Inferior parietal cortex (tissue), 1 donor: ENCODE results near the gene ZNF730.
"Not testable (repeated sequence)": the region's sequence is repeated elsewhere in the genome, so short reads cannot be mapped to it uniquely, and the experiment has no call there.

Source experiments
- DNase-seq: peaks from one replicate; pipeline ENCODE4 v3.0.0-alpha.2; 2016; ENCODE audit errors: extremely low spot score

ZNF730 gene

GRCh38 chr19:23116802-23117571 lies at the start of gene ZNF730:
Gene ZNF730, plus strand, starts transcription at chr19:23117025. Its CDS starts 149 bp downstream, at chr19:23117174.
- DNase-seq = peak; percentile 8

GRCh38 chr19:23070353-23071146 lies 46.3 kb upstream of the ZNF730 start:
- DNase-seq = no peak

GRCh38 chr19:23071147-23071511 lies 45.7 kb upstream of the ZNF730 start:
- no peak for DNase-seq

- DNase-seq = peak; percentile 3
Measured at GRCh38 chr19:23075031-23075733, 41.6 kb upstream of the ZNF730 start.

GRCh38 chr19:23077776-23078175 lies 39.0 kb upstream of the ZNF730 start:
- not testable (repeated sequence) for DNase-seq

GRCh38 chr19:23093832-23094231 lies 23.0 kb upstream of the ZNF730 start:
- DNase-seq = no peak

GRCh38 chr19:23095418-23095817 lies 21.4 kb upstream of the ZNF730 start:
- DNase-seq = no peak

- DNase-seq = no peak
Measured at GRCh38 chr19:23098286-23098685, 18.5 kb upstream of the ZNF730 start.

GRCh38 chr19:23098988-23099387 lies 17.8 kb upstream of the ZNF730 start:
- DNase-seq = no peak

GRCh38 chr19:23099966-23100365 lies 16.9 kb upstream of the ZNF730 start:
- no peak for DNase-seq

GRCh38 chr19:23101241-23101640 lies 15.6 kb upstream of the ZNF730 start:
- DNase-seq = no peak

GRCh38 chr19:23118400-23118799 lies 1.6 kb downstream of the ZNF730 start:
- DNase-seq = no peak

GRCh38 chr19:23134211-23134610 lies 17.4 kb downstream of the ZNF730 start:
- not testable (repeated sequence) for DNase-seq

GRCh38 chr19:23145617-23146415 lies 29.0 kb downstream of the ZNF730 start:
- no peak for DNase-seq

GRCh38 chr19:23160766-23161165 lies 43.9 kb downstream of the ZNF730 start:
- no peak for DNase-seq

GRCh38 chr19:23168286-23168685 lies 51.5 kb downstream of the ZNF730 start:
- not testable (repeated sequence) for DNase-seq

- DNase-seq = no peak
Measured at GRCh38 chr19:23183251-23183650, 66.4 kb downstream of the ZNF730 start.

GRCh38 chr19:23190341-23190740 lies 73.5 kb downstream of the ZNF730 start:
- no peak for DNase-seq
